ENCODE measurements around the gene SCN5A.

SCN5A gene

GRCh38 chr3:38573556-38573955 lies 75.9 kb downstream of the SCN5A start:
- no peak for TF ChIP-seq USF1 (IDR thresholded peaks at IDR 0.05)
- TF ChIP-seq EGR1 (IDR thresholded peaks at IDR 0.05), result no peak
- TF ChIP-seq RAD21 (IDR thresholded peaks at IDR 0.05; ENCODE audit: low read depth), result no peak

- TF ChIP-seq YY1 (IDR thresholded peaks at IDR 0.05; ENCODE audit: low read depth), result no peak
- TF ChIP-seq FOXM1 (IDR thresholded peaks at IDR 0.05; ENCODE audit: borderline replicate concordance, low read depth), result no peak
- TF ChIP-seq EP300 (IDR thresholded peaks at IDR 0.05; ENCODE audit: borderline replicate concordance), result no peak
- TF ChIP-seq TEAD4 (IDR thresholded peaks at IDR 0.05), result no peak
- TF ChIP-seq REST (IDR thresholded peaks at IDR 0.05; ENCODE audit: low read depth), result no peak
- no peak for TF ChIP-seq EGR1 (IDR thresholded peaks at IDR 0.05)
- no peak for TF ChIP-seq USF1 (IDR thresholded peaks at IDR 0.05)
- no peak for TF ChIP-seq CREB1 (IDR thresholded peaks at IDR 0.05; ENCODE audit: low read depth)
- TF ChIP-seq RAD21 (IDR thresholded peaks at IDR 0.05; ENCODE audit: low read depth), result no peak
- no peak for TF ChIP-seq NFIC (IDR thresholded peaks at IDR 0.05)
- TF ChIP-seq ZBTB7A (IDR thresholded peaks at IDR 0.05; ENCODE audit: low read depth), result no peak
These were observed 76.4 kb downstream of the SCN5A start for GRCh38 chr3:38573111-38573510.

- TF ChIP-seq EGR1 (IDR thresholded peaks at IDR 0.05), result no peak
- no peak for TF ChIP-seq TEAD4 (IDR thresholded peaks at IDR 0.05)
- no peak for TF ChIP-seq CREB1 (IDR thresholded peaks at IDR 0.05; ENCODE audit: low read depth)
- no peak for TF ChIP-seq USF1 (IDR thresholded peaks at IDR 0.05)
- TF ChIP-seq TCF12 (IDR thresholded peaks at IDR 0.05; ENCODE audit: low read depth), result no peak
- no peak for TF ChIP-seq MAX (IDR thresholded peaks at IDR 0.05)
- no peak for TF ChIP-seq CEBPB (IDR thresholded peaks at IDR 0.05)
- no peak for TF ChIP-seq RAD21 (IDR thresholded peaks at IDR 0.05; ENCODE audit: low read depth)
- no peak for TF ChIP-seq REST (IDR thresholded peaks at IDR 0.05; ENCODE audit: low read depth)
- TF ChIP-seq TAF1 (IDR thresholded peaks at IDR 0.05; ENCODE audit: low read depth), result no peak
- TF ChIP-seq YY1 (IDR thresholded peaks at IDR 0.05; ENCODE audit: low read depth), result no peak
- TF ChIP-seq EP300 (IDR thresholded peaks at IDR 0.05; ENCODE audit: borderline replicate concordance), result no peak
These were observed 82.0 kb downstream of the SCN5A start for GRCh38 chr3:38567498-38567897.

GRCh38 chr3:38566215-38566528 lies 83.3 kb downstream of the SCN5A start:
- no peak for TF ChIP-seq TAF1 (IDR thresholded peaks at IDR 0.05; ENCODE audit: low read depth)
- TF ChIP-seq FOXM1 (IDR thresholded peaks at IDR 0.05; ENCODE audit: borderline replicate concordance, low read depth), result no peak
- TF ChIP-seq TCF12 (IDR thresholded peaks at IDR 0.05; ENCODE audit: low read depth), result no peak
- TF ChIP-seq CEBPB (IDR thresholded peaks at IDR 0.05), result no peak
- no peak for TF ChIP-seq EGR1 (IDR thresholded peaks at IDR 0.05)
- no peak for TF ChIP-seq NFIC (IDR thresholded peaks at IDR 0.05)

- no peak for TF ChIP-seq ZBTB7A (IDR thresholded peaks at IDR 0.05; ENCODE audit: low read depth)
- TF ChIP-seq NFIC (IDR thresholded peaks at IDR 0.05), result no peak
- no peak for TF ChIP-seq YY1 (IDR thresholded peaks at IDR 0.05; ENCODE audit: low read depth)
- no peak for TF ChIP-seq TEAD4 (IDR thresholded peaks at IDR 0.05)
- TF ChIP-seq FOXM1 (IDR thresholded peaks at IDR 0.05; ENCODE audit: borderline replicate concordance, low read depth), result no peak
- TF ChIP-seq REST (IDR thresholded peaks at IDR 0.05; ENCODE audit: low read depth), result no peak
- TF ChIP-seq TCF12 (IDR thresholded peaks at IDR 0.05; ENCODE audit: low read depth), result no peak
- no peak for TF ChIP-seq CREB1 (IDR thresholded peaks at IDR 0.05; ENCODE audit: low read depth)
- TF ChIP-seq EP300 (IDR thresholded peaks at IDR 0.05; ENCODE audit: borderline replicate concordance), result no peak
- no peak for TF ChIP-seq RAD21 (IDR thresholded peaks at IDR 0.05; ENCODE audit: low read depth)
- no peak for TF ChIP-seq EGR1 (IDR thresholded peaks at IDR 0.05)
- no peak for TF ChIP-seq TAF1 (IDR thresholded peaks at IDR 0.05; ENCODE audit: low read depth)
- TF ChIP-seq USF1 (IDR thresholded peaks at IDR 0.05), result no peak
These were observed 83.9 kb downstream of the SCN5A start for GRCh38 chr3:38565339-38566214.

Measured in Ishikawa (cell line).